ENCODE results near the gene NIN.

The NIN gene

DNA sequence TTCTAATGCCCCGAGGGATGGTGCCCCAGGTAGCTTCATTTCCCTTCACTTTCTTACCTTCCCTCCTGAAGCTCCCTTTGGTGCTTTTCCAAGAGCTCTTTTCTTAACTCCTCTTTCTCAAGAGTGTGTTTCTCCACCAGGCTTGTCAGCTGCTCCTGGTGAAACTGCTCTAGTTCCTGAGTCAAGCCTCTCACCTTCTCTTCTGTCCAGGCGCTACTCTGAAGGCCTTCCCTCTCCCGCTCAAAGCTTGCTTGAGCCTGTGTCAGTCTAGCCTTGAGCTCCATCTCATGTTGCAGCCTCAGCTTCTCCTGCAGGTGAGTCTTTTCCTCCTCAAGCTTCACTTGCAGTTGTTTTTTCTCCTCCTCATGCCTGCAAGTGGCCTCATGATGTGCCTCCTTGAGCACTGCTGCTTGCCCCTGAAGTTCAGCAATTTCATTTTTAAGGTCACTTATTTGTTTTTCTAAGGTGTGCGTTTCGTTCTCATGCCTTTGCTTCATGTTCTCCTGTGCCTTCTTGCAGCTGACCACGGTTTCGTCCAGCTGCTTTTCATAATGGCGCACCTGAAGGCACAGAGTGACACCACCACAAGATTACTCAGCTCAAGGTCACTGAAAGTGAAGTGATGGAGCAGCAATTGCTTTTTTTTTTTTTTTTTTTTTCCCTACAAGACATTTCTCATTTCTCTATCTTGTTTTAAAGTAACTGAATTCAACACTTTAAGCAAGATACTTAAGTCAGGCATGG lies 71.0 kb downstream of the NIN start:
- no peak for DNase-seq

DNA sequence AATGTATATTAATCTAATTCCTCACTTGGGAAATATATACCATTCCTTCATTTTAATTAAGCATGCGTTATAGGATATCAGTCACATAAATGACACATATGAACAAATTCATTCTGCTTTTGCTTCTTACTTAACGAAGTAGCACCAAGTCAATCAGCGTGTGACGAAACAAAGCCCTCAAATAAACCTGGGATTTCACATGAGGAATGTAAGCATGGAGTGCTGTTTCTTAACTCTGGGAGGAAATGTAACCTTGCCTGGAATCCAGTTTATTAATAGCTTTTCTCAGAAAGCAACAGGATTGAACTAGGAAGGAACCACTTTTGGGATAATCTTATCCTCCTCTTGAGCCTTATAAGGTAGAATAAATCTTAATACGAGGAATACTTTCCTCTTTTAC lies 72.0 kb downstream of the NIN start:
- no peak for DNase-seq

DNA sequence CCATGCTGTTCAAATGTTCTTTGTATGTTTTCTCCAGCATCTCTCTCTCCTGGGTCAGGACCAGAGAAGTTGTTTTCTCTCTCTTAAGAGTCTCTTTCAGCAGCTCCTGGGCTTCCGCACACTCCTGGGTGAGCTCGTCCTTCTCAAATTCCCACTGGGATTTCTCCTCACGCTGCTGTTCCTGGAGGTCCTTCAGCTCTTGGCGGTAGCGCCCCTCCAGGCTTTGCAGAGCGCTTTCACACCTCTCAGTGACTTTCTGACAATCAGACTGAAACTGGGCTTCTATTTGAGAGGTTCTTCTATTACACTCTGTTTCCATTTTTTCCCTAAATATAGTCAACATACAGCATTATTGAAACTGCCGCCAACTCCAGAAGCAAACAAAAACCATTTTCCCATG lies 72.7 kb downstream of the NIN start:
- no peak for DNase-seq

DNA sequence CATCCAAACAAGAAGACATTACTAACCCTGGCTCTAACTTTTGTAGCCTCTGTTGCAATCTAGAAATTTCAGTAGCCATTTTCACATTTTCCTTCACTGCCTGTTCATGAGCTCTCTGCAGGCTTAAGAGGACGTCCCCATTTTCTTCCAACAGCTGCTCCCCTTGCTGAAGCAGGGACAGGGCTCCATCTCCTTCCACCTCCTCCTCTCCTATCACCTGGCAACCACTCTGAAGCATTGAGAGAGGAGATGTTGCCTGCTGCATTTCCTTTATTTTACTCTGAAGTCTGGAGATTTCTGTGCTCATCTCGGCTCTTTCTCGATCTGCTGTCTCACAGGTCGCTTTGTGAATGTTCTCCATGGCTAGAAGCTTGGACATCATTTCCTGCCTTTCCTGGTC lies 73.3 kb downstream of the NIN start:
- DNase-seq = no peak

DNA sequence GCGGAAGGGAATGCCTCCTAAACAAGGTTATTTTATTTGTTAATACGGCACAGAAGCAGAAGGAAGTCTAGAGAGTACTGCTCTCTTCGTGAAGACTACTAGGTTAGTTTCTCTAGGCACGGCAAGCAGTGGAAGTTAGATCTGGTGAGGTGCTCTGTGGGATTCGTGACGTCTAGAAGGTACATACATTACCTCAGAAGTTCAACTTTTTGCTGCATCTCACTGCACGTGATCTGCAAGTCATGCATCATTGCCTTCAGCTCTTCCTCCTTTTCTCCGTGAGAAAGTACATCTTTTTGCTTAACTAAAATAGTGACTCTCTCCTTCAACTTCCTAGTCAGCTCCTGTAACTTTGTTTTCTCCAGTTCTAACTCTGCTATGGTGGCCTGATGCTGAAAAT lies 74.7 kb downstream of the NIN start:
- no peak for DNase-seq

DNA sequence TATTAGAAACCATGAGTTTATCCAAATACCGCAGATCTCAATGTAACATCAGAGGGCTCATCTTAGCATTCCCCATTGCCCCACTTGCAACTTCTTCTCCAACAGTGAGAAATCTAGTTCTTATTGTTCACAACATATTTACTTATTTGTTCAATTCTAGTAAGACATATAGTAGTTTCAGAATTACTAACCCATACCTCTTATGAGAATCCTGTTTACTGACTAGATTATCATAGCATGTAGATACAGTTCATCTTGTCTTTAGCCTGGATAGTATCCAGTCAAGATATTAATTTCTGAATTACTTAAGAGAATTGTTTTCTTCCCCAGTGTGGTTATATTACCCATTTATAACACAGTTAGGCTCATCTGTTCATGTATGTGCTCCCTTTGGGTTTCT lies 80.6 kb downstream of the NIN start:
- no peak for DNase-seq

DNA sequence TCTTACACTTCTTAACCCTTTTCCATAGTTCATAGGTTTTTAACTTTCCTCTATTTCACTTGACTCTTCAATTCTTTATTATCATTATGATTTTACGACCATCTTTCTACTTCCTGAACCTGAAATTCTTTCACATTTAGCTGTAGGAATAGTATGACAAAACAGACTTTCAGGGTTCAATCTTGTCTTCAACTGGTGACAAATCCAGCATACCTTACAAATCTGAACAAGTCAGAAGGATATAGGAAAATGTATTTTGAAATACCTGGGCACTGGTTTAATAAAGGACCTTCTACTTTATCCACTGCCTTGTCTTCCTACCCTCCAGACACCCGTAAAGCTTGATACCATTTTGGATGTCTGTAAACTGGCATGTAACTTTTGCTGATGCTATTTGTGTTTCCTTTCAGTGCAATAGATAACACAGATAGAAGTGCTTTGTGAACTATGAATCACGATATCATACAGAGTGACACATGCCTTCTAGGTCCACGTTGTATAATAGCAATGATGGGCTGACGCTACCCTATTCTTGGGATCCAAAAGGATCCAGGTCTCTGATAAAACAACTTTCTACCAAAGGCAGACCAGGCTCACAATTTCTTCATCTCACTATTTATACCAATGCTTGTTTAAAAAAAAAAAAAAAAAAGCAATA lies 85.4 kb downstream of the NIN start:
- DNase-seq = no peak

DNA sequence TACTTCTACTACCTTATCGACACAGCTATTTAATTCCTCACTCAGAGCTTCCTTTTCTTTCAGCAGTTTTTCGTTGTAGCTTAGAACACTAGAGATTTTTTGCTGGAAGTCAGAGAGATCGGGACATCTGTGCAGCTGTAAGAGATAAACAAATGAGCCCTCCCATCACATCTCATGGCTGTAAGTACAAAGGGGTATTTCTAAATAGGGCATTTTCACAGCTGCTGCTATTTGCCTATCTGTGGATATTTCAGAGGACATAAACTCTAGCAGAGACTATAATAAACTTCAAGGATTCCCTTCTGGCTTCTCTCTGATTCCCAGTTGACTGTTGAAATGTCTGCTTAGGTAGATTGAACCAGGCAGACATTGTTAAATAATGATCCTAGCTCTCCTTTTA lies 86.7 kb downstream of the NIN start:
- DNase-seq = no peak

DNA sequence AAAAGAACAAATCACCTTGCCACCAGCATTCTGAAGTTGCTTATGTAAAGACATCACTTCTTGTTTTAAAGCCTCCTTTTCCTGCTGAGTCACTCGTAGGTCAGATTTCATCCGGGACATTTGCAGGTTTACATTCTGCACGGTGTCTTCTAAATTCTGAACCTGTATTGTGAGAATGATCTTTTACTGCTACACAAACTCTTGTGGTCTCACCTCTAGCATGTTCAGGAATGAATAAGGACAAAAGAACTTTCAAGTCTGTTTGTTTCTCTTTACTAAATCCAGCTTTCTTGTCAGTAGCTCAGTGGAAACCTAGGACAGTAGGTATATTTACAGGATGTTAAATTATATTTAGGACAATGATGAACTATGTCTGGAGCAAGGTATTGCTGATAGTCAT lies 89.4 kb downstream of the NIN start:
- no peak for DNase-seq

DNA sequence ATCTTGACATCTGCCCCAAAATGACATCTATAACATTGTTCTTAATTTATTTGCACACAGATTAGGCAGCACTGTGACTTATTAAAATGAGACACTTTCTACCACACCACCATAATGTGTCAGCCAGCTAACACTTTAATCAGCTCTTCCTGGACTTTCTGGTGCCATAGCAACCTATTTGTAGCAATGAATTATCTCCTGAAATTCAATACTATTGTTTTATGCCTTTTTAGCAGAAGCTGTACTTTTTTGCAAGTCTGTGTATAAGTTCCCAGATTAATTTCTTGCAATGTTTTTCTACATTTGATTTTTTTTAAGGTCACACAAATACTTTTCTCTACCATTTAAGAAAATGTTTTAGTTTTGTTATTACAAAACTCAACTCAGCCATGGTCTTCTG lies 90.1 kb downstream of the NIN start:
- DNase-seq = no peak

DNA sequence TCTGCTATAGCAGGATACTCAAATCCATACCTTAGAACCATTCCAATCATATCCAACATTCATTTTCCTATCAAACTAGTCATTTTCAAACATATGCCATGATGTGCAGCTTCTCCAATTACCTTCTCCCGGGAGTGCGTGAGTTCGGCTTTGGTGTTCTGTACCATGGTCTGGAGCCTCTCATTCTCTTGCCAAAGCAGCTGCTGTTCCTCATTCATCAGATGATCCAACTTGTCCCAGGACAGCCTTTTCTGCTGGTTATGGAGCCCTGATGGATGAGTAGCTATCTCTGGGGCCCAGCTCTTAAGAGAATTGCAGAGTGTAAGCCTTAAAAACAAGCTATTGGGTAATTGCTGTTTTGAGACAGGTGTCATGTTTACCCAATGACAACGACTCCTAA lies 91.8 kb downstream of the NIN start:
- no peak for DNase-seq

DNA sequence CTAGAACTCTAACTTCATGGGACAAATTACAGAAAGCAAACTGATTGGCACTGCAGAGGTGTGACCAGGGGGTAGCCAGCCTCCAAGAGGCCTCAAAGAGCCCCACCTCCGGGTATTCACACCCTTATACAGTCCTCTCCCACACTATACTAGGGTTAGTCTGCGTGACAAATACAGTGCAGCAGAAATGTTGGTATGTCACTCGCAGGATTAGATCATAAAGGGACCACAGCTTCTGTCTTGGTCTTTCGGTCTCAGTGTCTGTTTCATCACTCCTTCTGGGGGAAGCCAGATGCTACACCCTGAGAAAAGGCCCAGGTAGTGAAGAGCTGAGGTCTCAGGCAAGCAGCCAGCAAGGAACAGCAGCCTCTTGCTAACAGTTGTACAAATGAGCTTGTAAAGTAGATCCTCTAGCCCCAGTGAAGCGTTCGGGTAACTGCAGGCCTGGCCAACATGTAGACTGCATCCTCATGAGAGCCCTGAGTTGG lies 94.0 kb downstream of the NIN start:
- no peak for DNase-seq

DNA sequence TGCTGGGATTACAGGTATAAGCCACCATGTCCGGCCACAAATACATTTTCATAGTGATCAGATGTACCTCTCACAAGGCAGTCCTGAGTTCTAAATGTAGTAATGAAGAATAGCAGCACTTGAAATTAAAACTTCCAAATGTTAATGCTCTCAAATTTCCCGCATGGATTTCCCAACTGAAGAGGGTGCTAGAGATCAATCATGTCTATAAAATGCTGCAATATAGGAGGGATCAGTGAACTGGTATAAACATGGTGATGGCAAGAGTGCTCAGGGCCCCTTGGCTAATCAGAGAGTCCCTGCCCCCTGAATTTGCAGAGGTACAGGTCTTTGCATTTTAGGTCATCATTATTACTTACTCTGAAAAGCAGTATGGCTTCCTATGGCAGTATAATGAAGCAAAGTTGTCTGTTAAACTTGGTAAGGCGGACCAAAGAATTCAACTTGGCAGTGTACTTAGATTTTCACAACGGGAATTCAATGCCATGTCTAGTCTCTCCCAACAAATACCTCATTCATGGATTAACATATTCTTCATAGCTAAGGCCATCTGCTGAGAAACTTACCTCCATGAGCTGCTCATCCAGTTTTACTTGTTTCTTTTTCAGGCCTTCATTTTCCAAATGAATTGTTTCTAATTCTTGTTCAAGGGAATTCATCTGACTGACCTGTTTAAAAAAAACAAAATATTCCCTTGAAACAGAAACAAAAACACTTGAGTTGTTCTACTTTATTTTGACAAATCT lies 95.8 kb downstream of the NIN start:
- DNase-seq = no peak

DNA sequence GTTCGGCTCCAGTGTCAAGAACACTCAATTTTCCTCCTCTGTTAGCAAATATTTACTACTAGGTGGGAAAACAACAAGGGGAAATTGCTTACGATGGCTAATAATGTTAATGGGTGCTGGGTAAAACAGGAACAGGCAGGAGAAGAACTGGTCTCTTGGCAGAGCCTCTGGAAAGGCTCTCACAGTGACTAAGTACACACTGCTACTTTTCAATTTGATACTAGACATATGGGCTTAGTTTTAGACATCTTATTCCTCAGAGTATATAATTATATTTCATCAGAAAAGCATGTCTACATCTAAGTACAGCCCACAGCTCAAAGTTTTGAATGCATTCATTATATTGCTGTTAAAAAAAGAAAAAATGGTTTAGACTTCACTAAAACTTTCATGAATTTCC lies 97.5 kb downstream of the NIN start:
- DNase-seq = no peak

DNA sequence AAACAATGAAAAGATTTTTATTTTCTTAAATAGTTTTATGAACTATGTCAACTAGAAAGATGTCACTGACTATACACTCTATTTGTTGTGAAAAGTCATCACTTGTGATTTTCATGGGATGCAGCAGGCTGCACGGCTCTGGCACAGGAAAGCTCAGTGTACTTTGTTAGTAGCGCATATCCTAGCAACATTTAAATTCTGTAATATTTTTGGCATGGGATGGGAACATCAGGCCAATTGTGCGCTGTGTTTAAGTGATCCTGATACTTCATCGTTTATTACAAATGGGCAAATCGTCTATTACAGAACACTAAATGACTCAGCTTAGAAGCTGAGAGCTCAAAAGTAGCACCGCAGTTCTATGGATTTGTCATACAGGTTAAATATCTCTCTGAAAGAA lies 102.1 kb downstream of the NIN start:
- no peak for DNase-seq

DNA sequence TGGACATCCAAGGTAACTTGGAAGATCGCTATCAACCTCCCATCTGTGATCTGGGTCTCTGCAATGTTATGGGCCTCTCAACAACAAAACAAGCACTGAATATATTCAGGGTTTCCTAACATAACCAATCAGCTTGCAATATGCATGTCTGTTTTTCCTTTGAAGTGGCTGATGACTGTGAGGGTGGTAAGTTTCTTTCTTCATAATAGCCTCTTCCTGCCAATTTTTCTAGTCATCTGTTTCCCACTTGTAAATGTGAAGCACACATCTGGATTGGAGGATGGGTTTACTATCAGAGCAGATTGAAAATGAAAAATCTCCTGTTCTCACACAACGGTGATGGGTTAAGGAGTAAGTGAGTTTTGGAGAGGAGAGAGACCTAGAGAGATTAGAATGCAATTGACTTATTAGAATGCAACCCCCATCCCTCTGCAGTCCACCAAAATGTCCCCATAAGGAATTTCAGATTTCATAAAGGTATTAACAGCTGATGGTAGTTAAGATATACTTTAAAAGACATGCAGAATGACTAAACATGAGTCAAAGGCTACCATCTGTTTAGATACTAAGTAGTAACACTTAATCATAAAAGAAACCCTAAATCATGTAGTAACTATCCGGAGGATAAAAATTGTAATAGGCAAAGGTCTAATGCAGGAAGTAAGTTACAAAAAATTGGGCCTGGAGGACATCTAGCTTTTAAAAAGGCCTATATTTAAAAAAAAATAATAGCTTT lies 104.4 kb downstream of the NIN start:
- DNase-seq = no peak

DNA sequence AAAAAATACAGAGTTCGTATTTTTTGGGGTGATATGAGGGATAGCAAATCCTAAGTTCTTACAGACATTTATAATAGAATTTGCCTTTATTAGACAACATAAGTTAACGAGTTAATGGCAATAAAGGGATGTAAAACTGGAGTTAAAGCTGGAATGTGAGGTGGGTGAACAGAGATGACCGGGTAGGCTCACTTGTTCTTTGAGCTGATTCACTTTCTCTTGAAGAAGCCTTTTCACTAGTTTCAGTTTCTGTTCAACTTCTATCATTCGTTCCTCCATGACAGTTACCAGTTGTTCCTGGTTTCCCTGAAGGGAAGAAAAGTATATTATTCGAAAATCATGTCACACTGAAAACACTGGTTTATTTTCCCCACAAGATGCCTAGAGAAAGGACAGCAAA lies 105.2 kb downstream of the NIN start:
- no peak for DNase-seq

DNA sequence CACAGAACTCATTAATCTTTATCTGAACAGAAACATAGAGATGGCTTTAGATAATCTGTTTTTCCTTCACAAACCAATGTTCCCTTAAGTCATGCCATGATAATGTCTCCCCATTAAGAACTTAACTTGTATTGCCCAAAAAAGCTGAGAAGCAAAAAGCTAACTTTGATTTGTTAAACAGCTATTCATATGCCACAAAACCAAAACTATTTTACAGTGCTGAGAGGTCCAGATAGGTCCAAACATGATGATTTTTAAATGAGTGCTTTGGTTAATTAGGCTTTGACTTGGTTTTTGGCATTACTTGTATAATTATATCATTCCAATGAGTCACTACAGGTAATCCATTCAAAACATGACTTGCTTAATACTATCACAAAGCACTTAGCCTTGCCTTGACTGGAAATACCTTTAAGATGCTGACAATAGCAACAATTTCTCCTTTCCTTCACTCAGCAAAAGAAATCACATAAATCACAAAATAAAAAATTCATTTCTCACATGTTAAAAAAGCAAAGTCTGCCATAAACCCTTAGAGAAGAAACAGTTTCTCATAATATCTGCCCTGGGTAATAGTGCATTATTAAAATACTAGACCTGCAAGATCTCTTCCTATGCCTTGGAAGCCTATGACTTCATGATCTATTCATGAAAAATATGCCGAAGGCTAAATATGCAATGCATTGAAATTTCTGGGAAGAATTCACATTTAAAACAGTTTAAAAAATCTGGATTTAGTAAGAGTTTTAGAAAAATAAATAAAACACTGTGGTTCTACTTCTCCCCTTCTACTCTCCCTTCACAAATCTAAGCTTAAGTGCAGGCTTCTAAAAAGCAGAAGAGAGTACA lies 110.8 kb downstream of the NIN start:
- DNase-seq = no peak

DNA sequence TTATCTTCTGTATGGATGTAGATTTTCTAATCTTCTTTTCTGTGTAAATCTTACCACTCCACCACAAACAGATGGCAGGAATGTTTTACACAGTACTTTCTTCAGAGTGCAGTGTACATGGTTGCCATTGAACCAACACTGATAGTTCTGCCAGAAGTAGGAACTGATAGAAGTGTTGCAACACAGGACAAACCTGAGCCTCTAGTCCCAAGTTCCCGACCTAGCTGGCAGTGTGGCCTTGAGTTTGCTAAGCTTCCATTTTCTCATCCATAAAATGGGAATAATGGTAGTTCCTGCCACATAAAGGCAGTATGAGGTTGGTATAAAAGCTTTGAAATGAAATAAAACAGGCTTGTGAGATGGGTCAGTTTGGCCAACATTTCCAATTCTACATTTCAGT lies 112.0 kb downstream of the NIN start:
- no peak for DNase-seq

DNA sequence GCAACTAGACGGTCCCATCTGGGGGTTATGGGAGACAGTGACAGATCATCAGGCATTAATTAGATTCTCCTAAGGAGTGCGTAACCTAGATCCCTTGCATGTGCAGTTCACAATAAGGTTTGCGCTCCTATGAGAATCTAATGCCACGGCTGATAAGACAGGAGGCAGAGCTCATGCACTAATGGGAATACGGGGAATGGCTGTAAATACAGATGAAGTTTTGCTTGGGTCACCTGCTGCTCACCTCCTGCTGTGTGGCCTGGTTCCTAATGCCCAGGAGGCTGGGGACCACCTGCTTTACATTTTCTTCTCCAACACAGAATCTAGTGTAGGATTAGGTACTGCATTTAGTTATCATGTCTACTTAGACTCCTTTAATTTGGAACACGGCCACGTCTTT lies 113.2 kb downstream of the NIN start:
- no peak for DNase-seq

DNA sequence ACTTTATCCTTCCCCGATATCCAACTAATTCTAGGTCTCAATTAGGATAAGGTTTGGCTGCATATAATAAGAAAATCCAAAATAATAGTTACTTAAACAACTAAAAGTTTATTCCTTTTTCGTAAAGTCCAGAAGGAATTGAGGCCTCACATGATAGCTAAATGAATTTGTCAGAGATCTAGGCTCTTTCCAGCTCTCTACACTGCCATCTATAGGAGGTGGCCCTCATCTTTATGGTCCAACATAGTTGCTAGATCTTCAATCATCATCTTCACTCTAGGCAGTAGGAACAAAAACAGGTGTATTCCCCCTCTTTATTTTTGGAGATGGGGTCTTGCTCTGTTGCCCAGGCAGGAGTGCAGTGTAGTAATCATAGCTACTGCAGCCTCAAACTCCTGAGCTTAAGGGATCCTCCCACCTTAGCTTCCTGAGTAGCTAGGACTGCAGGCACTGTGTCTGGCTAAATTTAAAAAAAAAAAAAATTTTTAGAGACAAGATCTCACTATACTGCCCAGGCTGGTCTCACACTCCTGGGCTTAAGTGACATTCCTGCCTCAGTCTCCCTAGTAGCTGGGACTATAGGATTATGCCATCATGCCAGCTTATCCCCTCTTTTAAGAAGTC lies 116.4 kb downstream of the NIN start:
- no peak for DNase-seq

DNA sequence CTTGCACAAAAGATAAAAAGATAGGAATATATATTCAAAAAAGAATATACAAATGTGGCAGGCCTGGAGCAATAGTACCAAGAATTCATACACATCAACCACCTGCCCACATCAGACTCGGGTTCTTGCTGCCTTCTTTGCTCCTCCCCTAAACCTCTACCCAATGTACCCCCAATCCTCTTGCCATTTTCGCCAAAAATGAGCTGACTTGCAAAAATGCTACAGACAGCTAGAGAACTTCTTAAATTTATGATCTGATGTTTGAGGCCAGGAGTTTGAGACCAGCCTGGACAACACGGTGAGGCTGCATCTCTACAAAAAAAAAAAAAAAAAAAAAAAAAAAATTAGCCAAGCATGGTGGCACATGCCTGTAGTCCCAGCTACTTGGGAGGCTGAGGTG lies 119.9 kb downstream of the NIN start:
- DNase-seq = no peak

All from right forelimb (tissue), 1 donor.